Psoas muscle (tissue), 8 donors: Measurements from ENCODE around the gene COMMD10. TPM values are rescaled to one million over a fixed set of nuclear protein-coding genes. Genes with fewer than 3 reads are reported as not detected.
"Not testable (repeated sequence)": the region's sequence is repeated elsewhere in the genome, so short reads cannot be mapped to it uniquely, and the experiment has no call there.

ENCODE experiments used
- ATAC-seq, 4 donors: fragments of 200-7000 bp; cut with Tn5 transposase; one replicate each; pipeline ENCODE4 v1.9.1; 2020; ENCODE audit warnings: moderate library complexity in 3 of 4, mild to moderate bottlenecking in 2 of 4
- DNase-seq, 2 donors: peaks; one replicate each; pipeline ENCODE4 v3.0.0-alpha.2; 2020
- H3K27ac ChIP-seq: fragments of 200-600 bp; one replicate; pipeline ENCODE4 v1.8.0; 2022
- H3K27me3 ChIP-seq, 3 donors: fragments of 200-600 bp in 1 of 3; one replicate each; pipeline versions ENCODE4 v1.6.1 to v1.8.0; 2013 to 2022; ENCODE audit warnings: low read length in 2 of 3, mild to moderate bottlenecking in 2 of 3, moderate library complexity in 1 of 3; ENCODE audit not compliant: insufficient read depth in 3 of 3
- H3K36me3 ChIP-seq, 2 donors: fragments of 200-600 bp in 1 of 2; one replicate each; pipeline versions ENCODE4 v1.6.1 to v1.8.0; 2013 to 2022; ENCODE audit warnings: low read depth in 1 of 2, mild to moderate bottlenecking in 1 of 2, moderate library complexity in 1 of 2; ENCODE audit not compliant: insufficient read depth in 1 of 2
- H3K4me1 ChIP-seq: fragments of 200-600 bp; one replicate; pipeline ENCODE4 v1.8.0; 2022
- H3K4me3 ChIP-seq: fragments of 200-600 bp; one replicate; pipeline ENCODE4 v1.8.0; 2022; ENCODE audit warnings: mild to moderate bottlenecking
- H3K9me3 ChIP-seq: fragments of 200-600 bp; one replicate; pipeline ENCODE4 v1.8.0; 2022
- CTCF ChIP-seq: fragments of 200-600 bp; IDR thresholded peaks from one replicate; pipeline ENCODE4 v1.8.0; 2022; ENCODE audit warnings: antibody characterized with exemption
- WGBS, 3 donors: extraction: QIAGEN DNeasy Blood & Tissue Kit; methylation state at CpG; one replicate each; pipeline versions ENCODE4 v1.1.6 to v1.1.7; 2013; 5-methylcytosine and 5-hydroxymethylcytosine counted together
- intact Hi-C, 2 donors: fragments of 100-400 bp; cut with DNase I; formaldehyde crosslinking; loops; one replicate each; pipeline versions ENCODE4 v1.11.0 to v1.14.2; 2022
- polyA plus RNA-seq, 3 donors: library from polyadenylated mRNA; stranded (reverse); fragments of 200-250 nt; gene quantifications; one replicate each; pipeline ENCODE4 v1.2.3, GENCODE V29; 2013
- total RNA-seq, 4 donors: library from RNA; stranded (reverse); fragmentation: NEBNext Ultra II Directional in 2 of 4; extraction: Animal tissue kit (Norgen Biotek cat#: 25700) in 2 of 4; gene quantifications; one replicate each; pipeline versions ENCODE4 v1.2.1 to v1.2.4, GENCODE V29; 2021 to 2023
- donor health status: healthy with polysubstance abuse.
- donor health status: DM: no; HTN: no; CAD: no; lungs with moderate emphysema.
- donor health status: Bipolar disorder and iron deficiency.
- donor health status: healthy.
- donor health status: DM: yes; HTN: yes; CAD: no.
- donor health status: DM: no; HTN: no; CAD: no.
- donor health status: DM: no; HTN: no; CAD: no.
- donor health status: DM: yes; HTN: yes; CAD: no.

The COMMD10 gene
- total and polyA plus RNA-seq, 7 donors = 8.4 to 23.0 (median 16.7) TPM

- intact Hi-C loops = no loop called here
- H3K36me3 ChIP-seq = peaks cover 10 to 64% of the 10 kb centered on the region in 2 donors
- no peak for TF ChIP-seq CTCF
- no peak overlapping the region for H3K27ac ChIP-seq
- no peaks in the 10 kb centered on the region for H3K4me1 ChIP-seq
- WGBS, 3 donors = 93 to 95% (median 94%) methylated on average over 4 of the region's 4 CpGs
- DNase-seq (no peak), ATAC-seq (no peak)
- H3K9me3 ChIP-seq = no peaks in the 10 kb centered on the region
- H3K27me3 ChIP-seq = no peaks in the 10 kb centered on the region
- no peak overlapping the region for H3K4me3 ChIP-seq
These were observed 12.5 kb downstream of the COMMD10 start for GRCh38 chr5:116097301-116097700.

- no peak overlapping the region for H3K27ac ChIP-seq
- DNase-seq = no peak
- no peaks in the 10 kb centered on the region for H3K9me3 ChIP-seq
- intact Hi-C loops = no loop called here
- ATAC-seq = no peak
- no peaks in the 10 kb centered on the region for H3K27me3 ChIP-seq
- 76 to 100% (median 95%) methylated on average over 2 of the region's 2 CpGs for WGBS, 3 donors
- H3K4me1 ChIP-seq = no peaks in the 10 kb centered on the region
- H3K36me3 ChIP-seq = peaks cover 5 to 47% of the 10 kb centered on the region in 2 donors
- H3K4me3 ChIP-seq = no peak overlapping the region
- no peak for TF ChIP-seq CTCF
These were observed 14.2 kb downstream of the COMMD10 start for GRCh38 chr5:116098998-116099397.

GRCh38 chr5:116104941-116105340 lies 20.1 kb downstream of the COMMD10 start:
- intact Hi-C loops, H3K4me3 ChIP-seq: not testable (repeated sequence)

GRCh38 chr5:116115163-116115562 lies 30.3 kb downstream of the COMMD10 start:
- ATAC-seq = no peak
- intact Hi-C loops = no loop called here
- no peak for TF ChIP-seq CTCF
- Histone ChIP-seq H3K27me3 (no peaks in the 10 kb centered on the region), H3K9me3 (peaks cover 24% of the 10 kb centered on the region), H3K27ac (no peak overlapping the region), H3K4me3 (no peak overlapping the region), H3K4me1 (no peaks in the 10 kb centered on the region), H3K36me3 (no peaks in the 10 kb centered on the region)
- DNase-seq = no peak
- 61 to 85% (median 69%) methylated on average over 1 of the region's 1 CpG for WGBS, 3 donors

More at GRCh38 chr5:116104941-116105340, 20.1 kb downstream of the COMMD10 start:
- not testable (repeated sequence) for H3K9me3 ChIP-seq, H3K27ac ChIP-seq, H3K27me3 ChIP-seq, ATAC-seq, H3K36me3 ChIP-seq, DNase-seq, H3K4me1 ChIP-seq
- WGBS, 3 donors = 97 to 100% (median 100%) methylated on average over 2 of the region's 2 CpGs

GRCh38 chr5:116130471-116130870 lies 45.6 kb downstream of the COMMD10 start:
- no peak overlapping the region for H3K27ac ChIP-seq
- intact Hi-C loops = loop anchor here in 1 of 2 donors (10.0 kb wide), 2 partner anchors 444 to 814 kb away; partner anchors contain the start of gene SEMA6A
- H3K4me1 ChIP-seq = peaks cover 12% of the 10 kb centered on the region
- H3K36me3 ChIP-seq = peaks cover 0 to 2% of the 10 kb centered on the region in 2 donors
- no peak overlapping the region for H3K4me3 ChIP-seq
- DNase-seq (no peak), ATAC-seq (no peak)
- no peaks in the 10 kb centered on the region for H3K9me3 ChIP-seq
- H3K27me3 ChIP-seq = no peaks in the 10 kb centered on the region
- WGBS, 3 donors = 46 to 68% (median 47%) methylated on average over 2 of the region's 2 CpGs
- TF ChIP-seq CTCF = no peak
